NCI-H446 treated with DMSO at 0.1 percent for 48 hours (cell line): Measurements from ENCODE around the gene BCCIP.

Source experiments
- DNase-seq: peaks from one replicate; lab custom pipeline; 2025; lab: John Stamatoyannopoulos, UW

Gene BCCIP

GRCh38 chr10:125797994-125798662, 25.2 kb upstream of the BCCIP start:
- DNase-seq, result no peak

GRCh38 chr10:125799451-125800182, 23.7 kb upstream of the BCCIP start:
- no peak for DNase-seq

- no peak for DNase-seq
These were observed 21.8 kb upstream of the BCCIP start for GRCh38 chr10:125801574-125801973.

GRCh38 chr10:125802131-125802530, 21.2 kb upstream of the BCCIP start:
- no peak for DNase-seq

- DNase-seq, result no peak
These were observed 20.6 kb upstream of the BCCIP start for GRCh38 chr10:125802739-125803138.

- DNase-seq, result no peak
These were observed 15.3 kb upstream of the BCCIP start for GRCh38 chr10:125808047-125808446.

- DNase-seq, result no peak
These were observed 12.1 kb upstream of the BCCIP start for GRCh38 chr10:125811251-125811650.

- DNase-seq, result no peak
These were observed 11.1 kb upstream of the BCCIP start for GRCh38 chr10:125812128-125812750.

- no peak for DNase-seq
These were observed 7.6 kb upstream of the BCCIP start for GRCh38 chr10:125815764-125816163.

- DNase-seq, result no peak
These were observed 6.8 kb upstream of the BCCIP start for GRCh38 chr10:125816548-125816947.

- no peak for DNase-seq
These were observed 5.9 kb upstream of the BCCIP start for GRCh38 chr10:125817337-125817946.

- no peak for DNase-seq
These were observed 2.6 kb upstream of the BCCIP start for GRCh38 chr10:125820701-125821100.

GRCh38 chr10:125823663-125824251, 411 bp downstream of the BCCIP start:
- no peak for DNase-seq

- DNase-seq, result no peak
These were observed 1.4 kb downstream of the BCCIP start for GRCh38 chr10:125824736-125825135.

GRCh38 chr10:125827133-125827532, 3.8 kb downstream of the BCCIP start:
- DNase-seq, result no peak

- no peak for DNase-seq
These were observed 5.0 kb downstream of the BCCIP start for GRCh38 chr10:125828311-125828710.

- no peak for DNase-seq
These were observed 13.4 kb downstream of the BCCIP start for GRCh38 chr10:125836746-125837145.

- DNase-seq, result no peak
These were observed 15.6 kb downstream of the BCCIP start for GRCh38 chr10:125838802-125839575.

- no peak for DNase-seq
These were observed 17.1 kb downstream of the BCCIP start for GRCh38 chr10:125840406-125840805.

GRCh38 chr10:125840955-125841354, 17.6 kb downstream of the BCCIP start:
- DNase-seq, result no peak

- DNase-seq, result no peak
These were observed 20.4 kb downstream of the BCCIP start for GRCh38 chr10:125843603-125844329.
